ENCODE results near the gene FSTL5. TPM values are rescaled to one million over a fixed set of nuclear protein-coding genes. Genes with fewer than 3 reads are reported as not detected.

FSTL5 gene
- total RNA-seq, 1 experiment from 2014 or later: not detected

DNA sequence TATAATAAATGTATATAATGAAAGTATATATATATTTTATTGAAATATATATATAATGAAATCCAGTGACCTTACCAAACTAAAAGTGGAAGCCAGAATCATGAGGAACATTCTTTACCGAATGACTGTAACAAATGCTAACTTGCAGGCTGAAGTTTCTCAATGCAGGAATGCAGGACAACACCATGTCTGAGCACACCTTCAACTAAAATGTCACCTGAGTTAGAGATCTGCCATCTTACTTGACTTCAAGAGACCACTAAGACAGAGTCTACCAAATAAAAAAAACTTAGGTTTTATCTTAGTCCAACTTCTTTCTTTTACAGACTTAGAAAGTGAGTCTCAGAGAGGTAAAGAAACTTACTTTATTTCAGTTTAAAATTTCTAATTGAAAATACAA is 176.2 kb downstream of the FSTL5 start:
- Mint-ChIP-seq H3K9me3 (no peaks in the 10 kb centered on the region), H3K27me3 (ENCODE audit: low read depth) (no peaks in the 10 kb centered on the region), H3K36me3 (ENCODE audit: insufficient read depth in 1 of 3, low read depth in 3 of 3) (no peaks in the 10 kb centered on the region), H3K4me1 (peaks cover 24 to 25% of the 10 kb centered on the region in 2 experiments), H3K4me3 (no peak overlapping the region), H3K27ac (no peak overlapping the region)
- no peak overlapping the region for H2BK120ac ChIP-seq (ENCODE audit: low read depth, low read length, poor library complexity, severe bottlenecking)
- no peak overlapping the region for H2BK15ac ChIP-seq (ENCODE audit: low read depth, low read length)
- no peak overlapping the region for H2BK20ac ChIP-seq (ENCODE audit: low read depth, low read length, poor library complexity, severe bottlenecking)
- H4K91ac ChIP-seq (ENCODE audit: insufficient read length, low read depth, low read length): no peak overlapping the region
- TF ChIP-seq, protein P1, sequence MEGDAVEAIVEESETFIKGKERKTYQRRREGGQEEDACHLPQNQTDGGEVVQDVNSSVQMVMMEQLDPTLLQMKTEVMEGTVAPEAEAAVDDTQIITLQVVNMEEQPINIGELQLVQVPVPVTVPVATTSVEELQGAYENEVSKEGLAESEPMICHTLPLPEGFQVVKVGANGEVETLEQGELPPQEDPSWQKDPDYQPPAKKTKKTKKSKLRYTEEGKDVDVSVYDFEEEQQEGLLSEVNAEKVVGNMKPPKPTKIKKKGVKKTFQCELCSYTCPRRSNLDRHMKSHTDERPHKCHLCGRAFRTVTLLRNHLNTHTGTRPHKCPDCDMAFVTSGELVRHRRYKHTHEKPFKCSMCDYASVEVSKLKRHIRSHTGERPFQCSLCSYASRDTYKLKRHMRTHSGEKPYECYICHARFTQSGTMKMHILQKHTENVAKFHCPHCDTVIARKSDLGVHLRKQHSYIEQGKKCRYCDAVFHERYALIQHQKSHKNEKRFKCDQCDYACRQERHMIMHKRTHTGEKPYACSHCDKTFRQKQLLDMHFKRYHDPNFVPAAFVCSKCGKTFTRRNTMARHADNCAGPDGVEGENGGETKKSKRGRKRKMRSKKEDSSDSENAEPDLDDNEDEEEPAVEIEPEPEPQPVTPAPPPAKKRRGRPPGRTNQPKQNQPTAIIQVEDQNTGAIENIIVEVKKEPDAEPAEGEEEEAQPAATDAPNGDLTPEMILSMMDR (conservative IDR thresholded peaks at IDR 0.05): no peak
- H2BK12ac ChIP-seq (ENCODE audit: insufficient read length, low read depth, low read length): no peak overlapping the region
- H3K79me2 ChIP-seq (ENCODE audit: insufficient read depth, low read length): no peaks in the 10 kb centered on the region
- H4K8ac ChIP-seq (replicated peaks; ENCODE audit: insufficient read length, low read depth, low read length): no peak overlapping the region
- no peak overlapping the region for H2BK5ac ChIP-seq (ENCODE audit: insufficient read length, low read length)
- H3K14ac ChIP-seq (ENCODE audit: insufficient read depth, low read length): no peak overlapping the region
- peaks cover 3% of the 10 kb centered on the region; the same call in 1 of the 2 replicates for H3K4me1 ChIP-seq (ENCODE audit: insufficient read depth, low read length)
- no peaks in the 10 kb centered on the region for H3K27me3 ChIP-seq (ENCODE audit: insufficient read depth, low read length)
- no peaks in the 10 kb centered on the region for H4K20me1 ChIP-seq (ENCODE audit: control insufficient read depth, insufficient read depth, insufficient read length)
- H2AK5ac ChIP-seq (ENCODE audit: insufficient read length, low read length): no peak overlapping the region
- no peak overlapping the region for H4K5ac ChIP-seq (ENCODE audit: insufficient read length, low read depth, low read length)
- no peak overlapping the region for H3K23ac ChIP-seq (ENCODE audit: insufficient read length, low read depth, low read length)
- no peak overlapping the region for H3K4ac ChIP-seq (ENCODE audit: low read depth, low read length)
- H2AFZ ChIP-seq (ENCODE audit: low read length): no peak overlapping the region
- no peaks in the 10 kb centered on the region for H3K23me2 ChIP-seq (ENCODE audit: insufficient read length, low read depth, low read length, poor library complexity, severe bottlenecking)
- no peaks in the 10 kb centered on the region for H3K79me1 ChIP-seq (ENCODE audit: insufficient read depth, low read depth, low read length, poor library complexity, severe bottlenecking)
- H3K18ac ChIP-seq (ENCODE audit: insufficient read length, low read depth, low read length): no peak overlapping the region
- no peak for DNase-seq
- no peak overlapping the region for H3K9ac ChIP-seq (ENCODE audit: extremely low read depth, insufficient read length, low read length)
- H3T11ph ChIP-seq (ENCODE audit: low read length): no peak overlapping the region
- H3K27ac ChIP-seq (ENCODE audit: insufficient read length, low read depth, low read length): no peak overlapping the region
- H3K56ac ChIP-seq (ENCODE audit: insufficient read length, low read depth, low read length): no peak overlapping the region
- no peak overlapping the region for H3K4me2 ChIP-seq (ENCODE audit: insufficient read depth, insufficient read length, low read length)
- no peaks in the 10 kb centered on the region for H3K9me3 ChIP-seq (ENCODE audit: control insufficient read depth, low read depth, low read length)
- no CpG with 5 or more reads among the region's 1 CpG for WGBS (ENCODE audit: extremely low coverage, insufficient read length, low lambda C conversion rate)

All from H9 (cell line).